WERI-Rb-1 (cell line): ENCODE measurements around the gene CDK4.

Source experiments
- DNase-seq: peaks from one replicate; pipeline ENCODE4 v3.0.0-alpha.2; 2020
- H3K27ac ChIP-seq: fragments of 250-450 bp; sonication (Bioruptor Pico); 2 replicates; pipeline ENCODE4 v1.5.1; 2020; ENCODE audit warnings: mild to moderate bottlenecking, moderate library complexity
- H3K27me3 ChIP-seq: fragments of 250-450 bp; sonication (Bioruptor Pico); 2 replicates; pipeline ENCODE4 v1.5.1; 2021; ENCODE audit warnings: mild to moderate bottlenecking, low read depth, moderate library complexity; ENCODE audit not compliant: insufficient read depth, severe bottlenecking
- H3K36me3 ChIP-seq: fragments of 250-450 bp; sonication (Bioruptor Pico); 2 replicates; pipeline ENCODE4 v1.5.1; 2020; ENCODE audit warnings: mild to moderate bottlenecking, moderate library complexity
- H3K4me3 ChIP-seq: 2 replicates; pipeline ENCODE4 v1.5.1; 2011; ENCODE audit warnings: low read depth, mild to moderate bottlenecking, control low read depth, low read length
- H3K9me3 ChIP-seq: fragments of 250-450 bp; sonication (Bioruptor Pico); 2 replicates; pipeline ENCODE4 v1.5.1; 2021; ENCODE audit warnings: mild to moderate bottlenecking, moderate library complexity; ENCODE audit not compliant: severe bottlenecking
- CTCF ChIP-seq: IDR thresholded peaks from 2 replicates; pipeline ENCODE4 v1.5.1; 2011; ENCODE audit warnings: low read depth, mild to moderate bottlenecking, control low read depth, inconsistent platforms, low read length

CDK4 gene

GRCh38 chr12:57738661-57739237 lies 13.4 kb downstream of the CDK4 start, which contains the start of gene AGAP2:
TSS of gene AGAP2 (minus strand) at chr12:57738742. CDS start at chr12:57738246, 496 bp downstream.
- TF ChIP-seq CTCF: no peak
- H3K4me3 ChIP-seq: peak within 1 kb of the TSS; percentile 49
- peak; percentile 64 for DNase-seq
- no peaks in the 10 kb centered on the region for H3K9me3 ChIP-seq
- no peak within 1 kb of the TSS for H3K27ac ChIP-seq
- peaks cover 20% of the 10 kb centered on the region for H3K27me3 ChIP-seq
- H3K36me3 ChIP-seq: no peaks in the 10 kb centered on the region

GRCh38 chr12:57737467-57738460 lies 14.3 kb downstream of the CDK4 start:
- Histone ChIP-seq H3K27me3 (peaks cover 20% of the 10 kb centered on the region), H3K27ac (no peak overlapping the region), H3K4me3 (peak overlapping the region; percentile 49), H3K9me3 (no peaks in the 10 kb centered on the region), H3K36me3 (no peaks in the 10 kb centered on the region)
- DNase-seq: peak; percentile 37
- peak; percentile 53; the same call in 1 of the 2 replicates for TF ChIP-seq CTCF

GRCh38 chr12:57736741-57737466 lies 15.2 kb downstream of the CDK4 start:
- Histone ChIP-seq H3K27ac (no peak overlapping the region), H3K27me3 (peaks cover 20% of the 10 kb centered on the region), H3K9me3 (no peaks in the 10 kb centered on the region), H3K4me3 (peak overlapping the region; percentile 49), H3K36me3 (no peaks in the 10 kb centered on the region)
- no peak for DNase-seq
- no peak for TF ChIP-seq CTCF

- Histone ChIP-seq H3K27ac (no peak overlapping the region), H3K36me3 (no peaks in the 10 kb centered on the region), H3K4me3 (peak overlapping the region; percentile 49), H3K9me3 (no peaks in the 10 kb centered on the region), H3K27me3 (peaks cover 20% of the 10 kb centered on the region)
- peak; percentile 64 for TF ChIP-seq CTCF
- peak; percentile 79 for DNase-seq
These were observed 16.0 kb downstream of the CDK4 start for GRCh38 chr12:57735952-57736740.

GRCh38 chr12:57735198-57735855 lies 16.8 kb downstream of the CDK4 start:
- Histone ChIP-seq H3K9me3 (no peaks in the 10 kb centered on the region), H3K36me3 (no peaks in the 10 kb centered on the region), H3K27me3 (peaks cover 20% of the 10 kb centered on the region), H3K27ac (no peak overlapping the region), H3K4me3 (peak overlapping the region; percentile 49; the same call in 1 of the 2 replicates)
- DNase-seq: no peak
- TF ChIP-seq CTCF: no peak
